Stimulated activated CD4-positive, alpha-beta T cell treated with anti-CD3 and anti-CD28 coated beads, Interleukin-4, amount 100 ng/mL, for 4 hours (primary cell): ENCODE data around the gene ELMO2.

Experiments used
- DNase-seq, 2 experiments: peaks; one replicate each; pipeline ENCODE4 v3.0.0-alpha.2; 2020

The ELMO2 gene

GRCh38 chr20:46350201-46350985 lies 56.0 kb downstream of the ELMO2 start:
- DNase-seq, result no peak

DNA sequence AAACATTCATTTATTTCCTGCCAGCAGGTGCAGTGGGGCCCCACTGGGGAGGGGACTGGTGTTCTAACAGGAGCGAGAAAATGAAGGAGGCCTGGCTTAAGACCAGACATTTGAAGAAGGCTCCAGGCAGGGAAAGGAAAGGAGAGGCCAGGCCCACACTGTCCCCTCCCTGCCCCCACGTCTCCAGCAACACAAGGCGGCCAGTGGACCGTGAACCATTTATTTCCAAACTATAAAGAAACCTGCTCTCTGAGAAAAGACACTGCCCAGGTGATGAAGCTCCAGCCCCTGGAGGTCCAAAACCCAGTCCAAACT lies 56.7 kb downstream of the ELMO2 start:
- DNase-seq, result no peak

DNA sequence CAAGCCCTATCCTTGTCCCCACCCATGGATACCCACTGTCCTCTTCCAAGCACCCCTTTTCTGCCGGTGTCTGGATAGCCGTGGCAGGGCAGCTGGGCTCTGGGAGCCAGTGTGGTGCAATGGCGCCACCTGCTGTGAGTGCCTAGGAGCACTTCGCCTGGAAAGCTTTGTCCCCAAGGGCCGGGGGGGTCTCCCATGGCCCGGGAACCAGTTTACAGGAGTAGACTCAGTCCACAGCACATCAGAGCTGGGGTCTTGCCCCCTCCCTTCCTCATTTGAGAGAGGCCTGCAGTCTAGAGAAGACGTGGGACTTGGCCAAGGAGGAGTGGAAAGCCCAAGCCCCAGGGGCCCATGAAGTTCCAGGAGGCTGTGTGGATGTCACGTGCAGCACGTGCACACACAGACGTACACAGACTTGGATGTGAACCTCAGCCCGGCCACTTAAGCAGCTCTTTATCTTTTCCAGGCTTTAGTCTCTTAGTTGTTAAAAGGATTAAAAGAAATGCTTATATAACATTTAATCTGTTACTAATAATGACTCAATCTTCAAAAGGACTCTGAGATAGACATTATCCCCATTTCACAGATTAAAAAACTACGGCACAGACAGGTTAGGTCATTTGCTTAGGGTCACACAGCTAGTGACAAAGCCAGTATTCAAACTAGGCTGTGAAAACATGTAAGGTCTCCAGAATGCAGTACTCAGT lies 57.2 kb downstream of the ELMO2 start:
- peak; percentile 15 to 29 for DNase-seq

GRCh38 chr20:46347841-46348803 lies 58.3 kb downstream of the ELMO2 start:
- DNase-seq, result no peak

DNA sequence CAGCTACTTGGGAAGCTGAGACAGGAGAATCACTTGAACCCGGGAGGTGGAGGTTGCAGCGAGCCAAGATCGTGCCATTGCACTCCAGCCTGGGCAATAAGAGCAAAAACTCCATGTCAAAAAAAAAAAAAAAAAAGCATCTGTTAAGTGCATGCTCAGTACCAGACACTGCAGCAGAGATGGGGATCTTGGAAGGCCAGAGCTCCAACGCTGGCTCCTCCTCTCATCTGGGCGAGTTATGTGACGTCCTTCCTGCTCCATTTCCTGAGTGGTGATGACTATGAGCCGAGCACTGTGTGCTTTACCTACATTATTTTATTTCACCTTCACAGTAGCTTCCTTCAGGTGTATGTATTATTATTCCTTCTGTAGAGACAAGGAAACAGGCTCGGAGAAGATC lies 59.6 kb downstream of the ELMO2 start:
- no peak for DNase-seq

- no peak for DNase-seq
Measured at GRCh38 chr20:46344488-46345162, 61.8 kb downstream of the ELMO2 start.

DNA sequence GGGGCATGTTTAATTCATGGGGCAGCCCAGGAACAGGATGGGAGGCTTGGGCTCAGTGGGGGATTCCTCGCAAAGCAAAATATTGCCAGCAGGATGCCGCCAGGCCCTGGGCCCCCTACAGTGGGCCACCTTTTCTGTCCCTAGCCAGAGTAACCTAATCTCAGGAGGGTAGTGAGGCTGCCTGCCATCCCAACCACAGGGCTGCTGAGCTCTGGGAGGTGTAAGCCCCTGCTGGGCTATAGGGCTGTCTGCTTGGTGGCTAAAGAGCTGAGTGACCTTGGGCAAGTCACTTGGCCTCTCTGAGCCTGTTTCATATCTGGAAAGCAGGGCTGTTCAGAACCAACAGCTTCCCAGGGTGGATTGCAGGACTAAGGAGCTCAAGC lies 62.4 kb downstream of the ELMO2 start:
- DNase-seq, result no peak

- no peak for DNase-seq
Measured at GRCh38 chr20:46343348-46343974, 63.0 kb downstream of the ELMO2 start.

- no peak for DNase-seq
Measured at GRCh38 chr20:46342451-46343347, 63.7 kb downstream of the ELMO2 start.

DNA sequence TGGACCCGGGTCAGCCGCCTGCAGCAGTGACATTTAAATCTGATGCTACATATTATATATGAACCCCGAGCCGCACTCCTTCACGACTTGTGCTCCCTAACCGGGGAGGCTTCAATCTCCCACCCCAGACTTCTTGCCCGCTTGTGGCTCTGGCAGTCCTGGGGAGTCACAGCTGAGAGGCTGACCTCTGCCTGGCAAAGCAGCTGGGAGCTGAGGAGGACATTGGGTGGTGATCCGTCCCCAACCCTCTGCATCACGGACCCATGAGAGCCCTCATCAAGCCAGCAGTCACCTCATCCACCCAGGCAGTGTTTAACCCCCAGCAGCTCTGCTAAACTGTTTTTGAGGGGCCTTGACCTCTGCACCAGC lies 64.4 kb downstream of the ELMO2 start:
- no peak for DNase-seq

- no peak for DNase-seq
Measured at GRCh38 chr20:46341074-46342009, 65.1 kb downstream of the ELMO2 start.

DNA sequence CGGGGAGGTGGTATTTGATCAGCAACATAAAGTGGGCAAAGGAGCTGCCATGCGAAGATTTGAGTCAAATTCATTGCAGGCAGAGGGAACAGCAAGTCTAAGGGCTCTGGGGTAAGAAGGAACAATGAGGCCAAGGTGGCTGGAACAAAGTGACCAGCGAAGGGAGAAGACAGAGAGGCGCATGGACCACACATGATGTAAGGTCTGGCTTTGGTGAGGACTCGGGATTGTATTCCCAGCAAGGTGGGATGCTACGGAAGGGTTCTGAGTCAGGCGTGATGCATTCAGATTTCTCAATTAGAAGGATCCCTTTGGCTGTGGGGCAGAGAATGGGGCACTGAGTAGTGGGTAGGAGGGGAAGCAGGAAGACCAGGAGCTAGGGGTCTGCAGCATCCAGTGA lies 67.4 kb downstream of the ELMO2 start:
- DNase-seq, result no peak

- DNase-seq, result no peak
Measured at GRCh38 chr20:46336735-46337134, 69.7 kb downstream of the ELMO2 start.

DNA sequence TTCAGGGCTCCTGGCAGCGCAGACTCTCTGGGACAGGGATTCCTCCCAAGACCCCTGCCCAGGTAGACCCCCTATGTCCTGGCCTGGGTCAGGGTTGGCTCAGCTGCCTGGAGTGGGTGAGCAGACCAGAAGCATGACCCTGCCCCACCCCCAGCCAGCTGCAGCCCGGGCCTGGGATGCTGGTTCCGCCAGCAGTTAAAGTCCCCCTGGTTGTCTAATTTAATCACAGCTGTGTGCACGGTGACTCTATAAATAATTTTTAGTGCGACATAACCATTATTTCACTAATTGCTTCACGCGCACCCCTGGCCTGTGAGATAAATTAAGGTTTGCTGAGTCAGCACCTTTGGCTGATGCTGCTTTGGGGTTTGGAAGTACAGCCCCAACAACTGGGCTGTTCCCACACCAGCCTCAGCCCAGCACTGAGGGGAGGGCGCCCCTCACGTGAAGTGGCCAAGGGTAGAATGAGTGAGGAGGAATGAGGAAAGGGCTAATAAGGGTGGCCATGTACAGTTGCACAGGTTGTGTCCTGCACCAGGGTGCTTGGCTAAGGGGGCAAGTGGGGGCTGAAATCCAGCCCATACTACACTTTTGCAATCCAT lies 72.0 kb downstream of the ELMO2 start:
- no peak for DNase-seq

DNA sequence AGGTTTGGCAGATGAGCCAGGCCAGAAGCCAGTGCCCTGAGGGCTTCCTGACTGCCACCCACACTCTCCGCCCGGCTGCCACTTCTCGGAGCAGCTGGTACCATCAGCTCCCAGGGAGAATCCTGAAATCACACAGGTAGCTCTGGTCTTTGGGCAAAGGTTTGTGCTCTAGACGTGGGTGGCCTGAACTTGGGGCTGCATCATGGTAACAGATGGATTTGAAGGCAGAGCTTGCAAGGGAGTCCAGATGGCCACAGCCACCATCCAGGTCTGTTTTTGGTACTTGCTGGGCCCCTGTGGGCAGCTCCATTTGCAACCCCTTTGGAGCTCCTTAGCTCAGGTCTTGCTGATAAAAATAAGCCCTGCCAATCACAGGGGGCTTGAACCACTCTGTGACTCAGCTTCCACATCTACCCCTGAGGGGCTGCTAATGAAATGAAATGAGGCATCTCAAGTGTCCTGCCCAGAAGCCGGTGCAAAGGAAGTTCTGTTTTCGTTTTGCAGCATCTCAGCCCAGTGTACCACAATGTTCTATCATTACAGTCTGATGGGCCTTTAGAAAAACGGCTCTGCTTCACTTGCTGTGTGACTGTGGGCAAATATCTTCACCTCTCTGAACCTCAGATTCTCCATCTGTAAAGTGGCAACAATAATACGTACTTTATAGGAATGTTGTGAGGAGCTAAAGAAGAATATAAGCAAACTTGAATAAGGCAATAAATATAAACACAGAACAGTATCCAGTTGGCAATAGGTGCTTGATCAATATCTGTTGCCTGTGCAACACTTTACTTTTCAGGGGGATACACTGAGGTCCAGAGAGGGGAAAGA lies 73.0 kb downstream of the ELMO2 start:
- DNase-seq, result no peak

GRCh38 chr20:46332373-46333160 lies 73.8 kb downstream of the ELMO2 start:
- DNase-seq, result no peak

DNA sequence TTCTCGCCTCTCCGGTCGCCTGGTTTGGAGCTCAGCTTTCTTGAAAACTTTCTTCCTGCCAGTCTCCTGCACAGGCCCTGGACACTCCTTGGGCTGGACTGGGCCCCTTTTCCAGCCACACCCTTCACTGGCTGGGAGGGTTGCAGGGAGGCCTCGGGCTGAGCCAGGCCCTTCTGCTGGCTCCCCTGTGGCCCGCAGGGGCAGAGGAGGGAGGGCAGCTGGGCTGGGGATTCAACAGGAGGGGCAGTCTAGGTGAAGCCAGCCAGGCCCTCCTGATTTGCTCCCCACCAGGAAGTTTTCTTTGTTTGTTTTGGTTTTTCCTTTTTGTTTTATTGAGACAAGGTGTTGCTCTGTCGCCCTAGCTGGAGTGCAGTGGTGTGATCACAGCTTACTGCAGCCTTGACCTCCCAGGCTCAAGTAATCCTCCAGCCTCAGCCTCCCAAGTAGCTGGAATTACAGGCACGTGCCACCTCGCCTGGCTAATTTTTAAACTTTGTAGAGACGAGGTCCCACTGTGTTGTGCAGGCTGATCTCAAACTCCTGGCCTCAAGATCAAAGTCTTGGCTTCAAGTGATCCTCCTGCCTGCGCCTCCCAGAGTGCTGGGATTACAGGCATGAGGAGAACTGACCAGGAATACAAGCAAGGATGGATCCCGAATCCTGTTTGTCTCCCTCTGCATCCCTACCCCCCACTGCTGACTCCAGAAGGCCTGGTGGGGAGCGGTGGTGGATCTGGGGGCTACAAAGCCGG lies 74.6 kb downstream of the ELMO2 start:
- DNase-seq, result no peak
